ENCODE results near the gene COX14.
A peak's percentile ranks its signal among the peaks of the same experiment; 100 is the strongest.

Gene COX14

GRCh38 chr12:50111395-50111692 is 692 bp upstream of the COX14 start:
- H3K9me3 ChIP-seq (ENCODE audit: control insufficient read depth, low read depth, low read length) = no peaks in the 10 kb centered on the region
- peak overlapping the region; percentile 59 for H3K4me3 ChIP-seq (ENCODE audit: low read length)
- H3K4me1 ChIP-seq (ENCODE audit: control insufficient read depth, low read depth, low read length) = peaks cover 15% of the 10 kb centered on the region
- H3K27ac ChIP-seq (ENCODE audit: low read length) = no peak overlapping the region
- H3K27me3 ChIP-seq (ENCODE audit: control insufficient read depth, insufficient read depth, low read length) = no peaks in the 10 kb centered on the region
- no peaks in the 10 kb centered on the region for H3K36me3 ChIP-seq (ENCODE audit: control insufficient read depth, low read depth, low read length)
- no peak overlapping the region for H3K9ac ChIP-seq (ENCODE audit: low read length)

GRCh38 chr12:50112456-50113218 is 601 bp downstream of the COX14 start:
- Histone ChIP-seq H3K9ac (ENCODE audit: low read length) (peak overlapping the region; percentile 68), H3K4me1 (ENCODE audit: control insufficient read depth, low read depth, low read length) (peaks cover 15% of the 10 kb centered on the region), H3K4me3 (ENCODE audit: low read length) (peak overlapping the region; percentile 78), H3K27ac (ENCODE audit: low read length) (peak overlapping the region; percentile 3), H3K36me3 (ENCODE audit: control insufficient read depth, low read depth, low read length) (no peaks in the 10 kb centered on the region), H3K9me3 (ENCODE audit: control insufficient read depth, low read depth, low read length) (no peaks in the 10 kb centered on the region), H3K27me3 (ENCODE audit: control insufficient read depth, insufficient read depth, low read length) (no peaks in the 10 kb centered on the region)

DNA sequence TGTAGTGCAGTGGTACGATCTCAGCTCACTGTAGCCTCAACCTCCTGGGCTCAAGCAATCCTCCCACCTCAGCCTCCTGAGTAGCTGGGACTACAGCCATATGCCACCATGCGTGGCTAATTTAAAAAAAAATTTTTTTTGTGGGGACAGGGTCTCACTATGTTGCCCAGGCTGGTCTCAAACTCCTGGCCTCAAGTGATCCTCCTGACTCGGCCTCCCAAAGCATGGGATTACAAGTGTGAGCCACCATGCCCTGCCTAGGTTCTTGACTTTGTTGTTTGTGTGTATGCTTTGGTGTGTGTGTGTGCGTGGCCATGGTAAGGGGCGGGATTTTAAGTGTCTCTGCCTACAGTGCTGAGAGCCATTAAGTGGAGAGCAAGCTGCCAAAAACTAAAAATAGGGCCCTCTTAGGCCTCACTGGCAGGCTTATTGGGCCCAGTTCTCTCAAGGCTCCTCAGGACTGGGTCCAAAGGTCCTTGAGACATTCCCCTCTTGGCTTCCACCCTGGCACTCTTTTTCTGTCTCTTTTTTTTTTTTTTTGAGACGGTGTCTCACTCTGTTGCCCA is 5.1 kb downstream of the COX14 start:
- no peaks in the 10 kb centered on the region for H3K4me1 ChIP-seq (ENCODE audit: control insufficient read depth, low read depth, low read length)
- H3K9me3 ChIP-seq (ENCODE audit: control insufficient read depth, low read depth, low read length) = no peaks in the 10 kb centered on the region
- no peak overlapping the region for H3K27ac ChIP-seq (ENCODE audit: low read length)
- no peaks in the 10 kb centered on the region for H3K27me3 ChIP-seq (ENCODE audit: control insufficient read depth, insufficient read depth, low read length)
- no peak overlapping the region for H3K9ac ChIP-seq (ENCODE audit: low read length)
- no peaks in the 10 kb centered on the region for H3K36me3 ChIP-seq (ENCODE audit: control insufficient read depth, low read depth, low read length)
- H3K4me3 ChIP-seq (ENCODE audit: low read length) = no peak overlapping the region

GRCh38 chr12:50119387-50119786 is 7.4 kb downstream of the COX14 start:
- no peaks in the 10 kb centered on the region for H3K36me3 ChIP-seq (ENCODE audit: control insufficient read depth, low read depth, low read length)
- no peaks in the 10 kb centered on the region for H3K27me3 ChIP-seq (ENCODE audit: control insufficient read depth, insufficient read depth, low read length)
- no peak overlapping the region for H3K4me3 ChIP-seq (ENCODE audit: low read length)
- H3K9ac ChIP-seq (ENCODE audit: low read length) = no peak overlapping the region
- H3K4me1 ChIP-seq (ENCODE audit: control insufficient read depth, low read depth, low read length) = no peaks in the 10 kb centered on the region
- H3K27ac ChIP-seq (ENCODE audit: low read length) = no peak overlapping the region
- H3K9me3 ChIP-seq (ENCODE audit: control insufficient read depth, low read depth, low read length) = no peaks in the 10 kb centered on the region

DNA sequence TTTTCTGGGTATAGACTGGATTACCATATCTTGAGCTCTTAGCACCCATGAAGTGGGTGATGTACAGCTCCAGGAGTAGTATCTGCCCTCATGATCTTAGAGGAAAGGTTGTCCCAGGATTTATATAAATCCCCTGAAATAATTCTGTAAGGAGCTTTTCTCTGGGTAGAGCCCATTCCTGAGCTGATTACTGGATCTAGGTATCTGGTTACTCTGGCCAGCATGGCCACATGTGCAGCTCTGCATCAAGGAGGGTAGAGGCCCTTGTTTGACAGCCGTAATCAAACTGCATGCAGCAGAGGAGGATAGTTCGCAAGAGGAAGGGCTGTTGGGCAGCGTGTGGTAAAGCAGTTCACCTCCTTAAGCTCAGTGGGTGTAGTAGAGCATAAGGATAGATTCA is 8.5 kb downstream of the COX14 start:
- Histone ChIP-seq H3K9me3 (ENCODE audit: control insufficient read depth, low read depth, low read length) (no peaks in the 10 kb centered on the region), H3K27me3 (ENCODE audit: control insufficient read depth, insufficient read depth, low read length) (no peaks in the 10 kb centered on the region), H3K36me3 (ENCODE audit: control insufficient read depth, low read depth, low read length) (no peaks in the 10 kb centered on the region), H3K9ac (ENCODE audit: low read length) (no peak overlapping the region), H3K27ac (ENCODE audit: low read length) (no peak overlapping the region), H3K4me1 (ENCODE audit: control insufficient read depth, low read depth, low read length) (no peaks in the 10 kb centered on the region), H3K4me3 (ENCODE audit: low read length) (no peak overlapping the region)

DNA sequence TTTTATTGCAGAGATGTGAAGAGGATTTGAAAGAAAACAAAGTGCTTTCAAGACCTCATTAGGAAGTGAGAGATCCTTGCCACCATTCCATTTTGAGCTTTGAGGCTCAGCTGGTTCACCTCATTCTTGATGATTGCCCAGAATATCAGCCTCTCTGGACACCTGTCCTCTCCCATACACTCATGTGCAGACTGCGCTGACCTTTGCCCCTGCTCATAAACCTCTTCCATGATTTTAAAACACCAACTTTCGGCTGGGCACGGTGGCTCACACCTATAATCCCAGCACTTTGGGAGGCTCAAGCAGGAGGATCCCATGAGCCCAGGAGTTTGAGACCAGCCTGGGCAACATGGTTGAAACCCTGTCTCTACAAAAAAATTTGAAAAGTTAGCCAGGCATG is 8.9 kb downstream of the COX14 start:
- Histone ChIP-seq H3K27ac (ENCODE audit: low read length) (no peak overlapping the region), H3K36me3 (ENCODE audit: control insufficient read depth, low read depth, low read length) (no peaks in the 10 kb centered on the region), H3K9ac (ENCODE audit: low read length) (no peak overlapping the region), H3K9me3 (ENCODE audit: control insufficient read depth, low read depth, low read length) (no peaks in the 10 kb centered on the region), H3K4me1 (ENCODE audit: control insufficient read depth, low read depth, low read length) (no peaks in the 10 kb centered on the region), H3K27me3 (ENCODE audit: control insufficient read depth, insufficient read depth, low read length) (no peaks in the 10 kb centered on the region), H3K4me3 (ENCODE audit: low read length) (no peak overlapping the region)

- Histone ChIP-seq H3K9me3 (ENCODE audit: control insufficient read depth, low read depth, low read length) (no peaks in the 10 kb centered on the region), H3K4me1 (ENCODE audit: control insufficient read depth, low read depth, low read length) (no peaks in the 10 kb centered on the region), H3K36me3 (ENCODE audit: control insufficient read depth, low read depth, low read length) (no peaks in the 10 kb centered on the region), H3K4me3 (ENCODE audit: low read length) (no peak overlapping the region), H3K27me3 (ENCODE audit: control insufficient read depth, insufficient read depth, low read length) (no peaks in the 10 kb centered on the region), H3K9ac (ENCODE audit: low read length) (no peak overlapping the region), H3K27ac (ENCODE audit: low read length) (no peak overlapping the region)
These were observed 9.6 kb downstream of the COX14 start for GRCh38 chr12:50121641-50122040.

GRCh38 chr12:50123203-50123602 is 11.2 kb downstream of the COX14 start:
- H3K36me3 ChIP-seq (ENCODE audit: control insufficient read depth, low read depth, low read length) = peaks cover 3% of the 10 kb centered on the region
- no peaks in the 10 kb centered on the region for H3K4me1 ChIP-seq (ENCODE audit: control insufficient read depth, low read depth, low read length)

DNA sequence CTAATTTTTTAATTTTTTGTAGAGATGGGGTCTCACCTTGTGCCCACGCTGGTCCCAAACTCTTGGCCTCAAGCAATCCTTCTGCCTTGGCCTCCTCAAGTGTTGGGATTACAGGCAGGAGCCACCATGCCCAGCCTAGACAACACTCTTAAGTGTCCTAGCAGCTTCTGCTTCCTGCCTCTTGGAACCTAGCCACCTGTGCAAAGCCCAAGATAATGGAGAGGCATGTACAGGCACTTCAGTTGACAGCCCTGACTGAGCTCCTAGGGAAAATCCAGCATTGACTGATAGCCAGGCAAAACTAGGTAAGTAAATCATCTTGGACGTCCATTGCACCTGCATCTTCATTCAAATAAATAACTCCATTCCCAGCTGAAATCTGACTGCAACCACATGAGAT is 15.5 kb downstream of the COX14 start:
- Histone ChIP-seq H3K4me3 (ENCODE audit: low read length) (no peak overlapping the region), H3K9me3 (ENCODE audit: control insufficient read depth, low read depth, low read length) (no peaks in the 10 kb centered on the region), H3K27ac (ENCODE audit: low read length) (no peak overlapping the region), H3K36me3 (ENCODE audit: control insufficient read depth, low read depth, low read length) (peaks cover 28% of the 10 kb centered on the region), H3K4me1 (ENCODE audit: control insufficient read depth, low read depth, low read length) (no peaks in the 10 kb centered on the region), H3K27me3 (ENCODE audit: control insufficient read depth, insufficient read depth, low read length) (no peaks in the 10 kb centered on the region), H3K9ac (ENCODE audit: low read length) (no peak overlapping the region)

More at GRCh38 chr12:50123203-50123602, 11.2 kb downstream of the COX14 start:
- Histone ChIP-seq H3K9me3 (ENCODE audit: control insufficient read depth, low read depth, low read length) (no peaks in the 10 kb centered on the region), H3K9ac (ENCODE audit: low read length) (no peak overlapping the region), H3K27ac (ENCODE audit: low read length) (no peak overlapping the region), H3K27me3 (ENCODE audit: control insufficient read depth, insufficient read depth, low read length) (no peaks in the 10 kb centered on the region), H3K4me3 (ENCODE audit: low read length) (no peak overlapping the region)

DNA sequence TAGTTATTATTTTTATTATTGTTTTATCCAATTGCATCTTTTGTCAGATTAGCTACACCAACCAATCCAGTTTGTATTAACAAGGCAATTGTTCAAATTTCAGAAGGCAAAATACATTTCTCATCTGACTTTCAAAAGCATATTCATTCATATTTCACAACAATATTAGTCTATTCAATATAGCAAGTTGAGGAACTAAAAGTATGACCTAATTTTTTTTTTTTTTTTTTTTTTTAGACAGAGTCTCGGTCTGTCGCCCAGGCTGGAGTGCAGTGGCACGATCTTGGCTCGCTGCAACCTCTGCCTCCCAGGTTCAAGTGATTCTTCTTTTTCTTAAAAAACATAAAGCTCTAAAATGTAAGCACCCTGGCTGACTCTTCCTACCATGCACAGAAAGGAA is 17.3 kb downstream of the COX14 start:
- no peaks in the 10 kb centered on the region for H3K4me1 ChIP-seq (ENCODE audit: control insufficient read depth, low read depth, low read length)
- H3K9ac ChIP-seq (ENCODE audit: low read length) = no peak overlapping the region
- H3K9me3 ChIP-seq (ENCODE audit: control insufficient read depth, low read depth, low read length) = no peaks in the 10 kb centered on the region
- peaks cover 38% of the 10 kb centered on the region for H3K36me3 ChIP-seq (ENCODE audit: control insufficient read depth, low read depth, low read length)
- H3K4me3 ChIP-seq (ENCODE audit: low read length) = no peak overlapping the region
- H3K27ac ChIP-seq (ENCODE audit: low read length) = no peak overlapping the region
- no peaks in the 10 kb centered on the region for H3K27me3 ChIP-seq (ENCODE audit: control insufficient read depth, insufficient read depth, low read length)

DNA sequence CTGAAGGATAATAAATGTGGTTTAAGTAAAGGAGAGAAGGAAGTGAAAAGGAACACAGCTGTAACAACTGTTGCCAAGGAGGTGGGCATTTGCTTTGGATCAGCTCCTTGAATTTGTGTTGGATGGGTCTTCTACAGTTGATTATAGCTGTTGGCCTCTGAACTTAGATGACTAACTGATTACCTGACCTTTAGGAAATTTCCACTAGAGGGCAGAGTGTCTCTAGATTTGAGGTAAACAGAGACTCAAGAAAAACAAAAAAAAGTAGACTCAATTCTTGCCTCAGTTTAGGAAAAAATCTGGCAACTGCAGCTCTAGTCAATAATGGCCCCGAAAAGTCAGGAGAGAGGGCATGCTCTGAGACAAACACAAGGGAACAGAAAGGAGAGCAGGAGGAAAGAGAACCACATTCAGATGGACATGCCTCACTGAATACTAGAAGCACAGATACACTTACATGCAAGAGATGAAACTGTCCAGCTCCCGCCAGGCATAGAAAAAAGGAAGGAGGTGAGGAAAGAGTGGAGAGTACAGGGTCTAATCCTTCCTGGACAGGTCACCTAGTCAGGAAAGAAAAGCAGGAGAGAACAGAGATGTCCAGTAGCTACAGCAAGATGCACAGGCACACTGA is 20.6 kb downstream of the COX14 start:
- Histone ChIP-seq H3K27ac (ENCODE audit: low read length) (no peak overlapping the region), H3K36me3 (ENCODE audit: control insufficient read depth, low read depth, low read length) (peaks cover 59% of the 10 kb centered on the region), H3K27me3 (ENCODE audit: control insufficient read depth, insufficient read depth, low read length) (no peaks in the 10 kb centered on the region), H3K4me1 (ENCODE audit: control insufficient read depth, low read depth, low read length) (no peaks in the 10 kb centered on the region), H3K9ac (ENCODE audit: low read length) (no peak overlapping the region), H3K4me3 (ENCODE audit: low read length) (no peak overlapping the region), H3K9me3 (ENCODE audit: control insufficient read depth, low read depth, low read length) (no peaks in the 10 kb centered on the region)

DNA sequence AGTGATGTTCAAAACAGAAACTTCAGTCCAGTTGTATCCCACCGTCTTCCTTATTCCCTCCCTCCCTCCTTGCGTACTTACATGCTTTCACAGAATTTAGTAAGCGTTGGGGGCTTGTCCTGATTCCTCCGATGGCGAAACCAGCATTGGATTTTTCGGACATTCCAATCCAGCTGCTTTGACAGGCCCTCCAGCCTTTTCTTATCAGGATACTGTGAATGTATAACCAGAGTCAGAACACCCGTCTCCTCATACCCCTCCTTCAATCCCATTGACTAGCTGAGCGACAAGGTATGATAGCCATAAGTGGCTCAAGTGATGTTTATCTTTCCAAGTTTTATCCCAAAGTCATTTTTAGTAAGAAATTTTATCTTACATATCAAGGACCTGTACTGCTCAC is 31.0 kb downstream of the COX14 start:
- peaks cover 28% of the 10 kb centered on the region for H3K36me3 ChIP-seq (ENCODE audit: control insufficient read depth, low read depth, low read length)
- H3K4me3 ChIP-seq (ENCODE audit: low read length) = no peak overlapping the region
- H3K4me1 ChIP-seq (ENCODE audit: control insufficient read depth, low read depth, low read length) = peaks cover 2% of the 10 kb centered on the region

More for the DNA sequence above, 31.0 kb downstream of the COX14 start:
- no peak overlapping the region for H3K27ac ChIP-seq (ENCODE audit: low read length)
- H3K9me3 ChIP-seq (ENCODE audit: control insufficient read depth, low read depth, low read length) = no peaks in the 10 kb centered on the region
- no peaks in the 10 kb centered on the region for H3K27me3 ChIP-seq (ENCODE audit: control insufficient read depth, insufficient read depth, low read length)
- no peak overlapping the region for H3K9ac ChIP-seq (ENCODE audit: low read length)
